Measurements from ENCODE around the gene TFAP2A.

Gene TFAP2A

GRCh38 chr6:10412461-10413261, 2.2 kb downstream of the TFAP2A start:
- DNase-seq (ENCODE audit: low read depth) = peak; percentile 49
- TF ChIP-seq, protein P1, sequence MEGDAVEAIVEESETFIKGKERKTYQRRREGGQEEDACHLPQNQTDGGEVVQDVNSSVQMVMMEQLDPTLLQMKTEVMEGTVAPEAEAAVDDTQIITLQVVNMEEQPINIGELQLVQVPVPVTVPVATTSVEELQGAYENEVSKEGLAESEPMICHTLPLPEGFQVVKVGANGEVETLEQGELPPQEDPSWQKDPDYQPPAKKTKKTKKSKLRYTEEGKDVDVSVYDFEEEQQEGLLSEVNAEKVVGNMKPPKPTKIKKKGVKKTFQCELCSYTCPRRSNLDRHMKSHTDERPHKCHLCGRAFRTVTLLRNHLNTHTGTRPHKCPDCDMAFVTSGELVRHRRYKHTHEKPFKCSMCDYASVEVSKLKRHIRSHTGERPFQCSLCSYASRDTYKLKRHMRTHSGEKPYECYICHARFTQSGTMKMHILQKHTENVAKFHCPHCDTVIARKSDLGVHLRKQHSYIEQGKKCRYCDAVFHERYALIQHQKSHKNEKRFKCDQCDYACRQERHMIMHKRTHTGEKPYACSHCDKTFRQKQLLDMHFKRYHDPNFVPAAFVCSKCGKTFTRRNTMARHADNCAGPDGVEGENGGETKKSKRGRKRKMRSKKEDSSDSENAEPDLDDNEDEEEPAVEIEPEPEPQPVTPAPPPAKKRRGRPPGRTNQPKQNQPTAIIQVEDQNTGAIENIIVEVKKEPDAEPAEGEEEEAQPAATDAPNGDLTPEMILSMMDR (IDR thresholded peaks at IDR 0.05; ENCODE audit: insufficient read depth, low read depth, low read length, missing control alignments) = no peak
- peak overlapping the region; percentile 63 for H3K4me3 ChIP-seq (ENCODE audit: low read depth, low read length)

DNA sequence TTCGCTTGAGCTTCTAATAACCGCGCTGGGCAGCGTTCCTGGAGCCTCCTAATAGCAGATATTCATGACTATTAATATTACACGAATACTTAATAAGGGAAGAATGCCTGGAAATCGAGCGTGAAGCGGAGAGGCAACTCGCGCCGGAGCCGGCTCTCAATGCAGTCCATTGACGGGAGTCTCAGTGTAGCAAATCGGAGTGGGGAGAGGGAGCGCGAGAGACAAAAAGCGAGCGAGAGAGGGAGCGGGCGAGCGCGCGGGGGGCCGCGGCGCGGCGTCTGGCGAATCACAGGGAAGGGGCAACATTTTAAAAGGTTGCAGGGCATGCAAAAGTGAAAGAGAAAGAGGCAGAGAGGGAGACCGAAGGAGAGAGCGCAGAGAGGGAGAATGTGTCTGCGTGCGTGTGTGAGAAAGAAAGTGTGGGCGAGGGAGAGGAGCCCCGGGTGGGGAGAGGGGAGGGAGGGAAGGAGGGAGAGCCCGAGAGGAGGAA, 2.9 kb downstream of the TFAP2A start:
- TF ChIP-seq, protein P1 (IDR thresholded peaks at IDR 0.05; ENCODE audit: insufficient read depth, low read depth, low read length, missing control alignments) = no peak
- peak overlapping the region; percentile 63 for H3K4me3 ChIP-seq (ENCODE audit: low read depth, low read length)
- peak; percentile 88 for DNase-seq (ENCODE audit: low read depth)

- no peak for DNase-seq (ENCODE audit: low read depth)
- TF ChIP-seq, protein P1 (IDR thresholded peaks at IDR 0.05; ENCODE audit: insufficient read depth, low read depth, low read length, missing control alignments) = no peak
- peak overlapping the region; percentile 63 for H3K4me3 ChIP-seq (ENCODE audit: low read depth, low read length)
These were observed 3.5 kb downstream of the TFAP2A start for GRCh38 chr6:10411131-10411970.

GRCh38 chr6:10410207-10411050, 4.4 kb downstream of the TFAP2A start:
- TF ChIP-seq, protein P1 (IDR thresholded peaks at IDR 0.05; ENCODE audit: insufficient read depth, low read depth, low read length, missing control alignments) = no peak
- no peak for DNase-seq (ENCODE audit: low read depth)
- peak overlapping the region; percentile 32 for H3K4me3 ChIP-seq (ENCODE audit: low read depth, low read length)

DNA sequence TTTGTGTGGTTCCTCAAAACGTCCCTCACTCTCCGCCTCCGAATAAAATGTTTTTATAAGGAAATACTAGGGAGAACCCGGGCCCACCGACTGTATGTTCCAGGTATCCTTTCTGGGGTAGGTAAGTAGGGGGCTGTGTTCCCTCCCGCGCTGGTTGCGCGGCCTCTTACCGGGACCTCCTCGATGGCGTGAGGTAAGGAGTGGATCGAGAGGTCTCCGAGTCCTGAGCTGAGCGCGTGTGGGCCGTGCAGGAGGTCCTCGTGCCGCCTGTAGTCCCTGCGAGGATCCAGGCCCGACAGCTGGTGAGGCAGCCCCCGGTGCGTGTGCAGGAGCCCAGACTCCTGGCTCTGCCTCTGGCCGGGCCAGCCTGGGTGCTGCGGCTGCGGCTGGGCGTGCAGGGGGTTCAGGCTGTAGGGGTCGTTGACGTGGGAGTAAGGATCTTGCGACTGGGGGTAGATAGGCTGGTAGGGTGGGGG, 5.1 kb downstream of the TFAP2A start:
- H3K4me3 ChIP-seq (ENCODE audit: low read depth, low read length) = peak overlapping the region; percentile 32
- TF ChIP-seq, protein P1 (IDR thresholded peaks at IDR 0.05; ENCODE audit: insufficient read depth, low read depth, low read length, missing control alignments) = no peak
- no peak for DNase-seq (ENCODE audit: low read depth)

DNA sequence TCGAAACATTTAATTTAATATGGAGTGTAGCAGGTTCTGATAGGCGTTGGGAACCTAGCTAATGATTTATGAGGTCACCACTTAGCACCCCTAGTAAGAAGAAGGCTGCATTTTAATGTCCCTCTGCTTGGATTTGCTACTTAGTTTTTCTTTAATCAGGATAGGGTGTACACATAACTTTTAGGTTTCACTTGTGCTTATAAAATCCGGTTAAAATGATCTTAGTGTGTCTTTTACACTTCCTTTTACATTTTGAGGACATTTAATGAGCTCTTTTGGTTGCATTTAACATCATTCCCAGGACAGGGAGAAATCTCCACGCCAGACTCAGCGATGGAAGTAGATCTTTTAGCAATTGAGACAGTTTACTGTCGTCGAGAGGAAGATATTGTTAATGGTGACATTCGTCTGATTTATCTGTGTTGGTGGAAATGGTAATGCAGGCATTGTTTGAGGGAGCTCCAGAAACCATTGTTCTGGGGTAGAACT, 5.6 kb downstream of the TFAP2A start:
- H3K4me3 ChIP-seq (ENCODE audit: low read depth, low read length) = peak overlapping the region; percentile 32
- DNase-seq (ENCODE audit: low read depth) = no peak
- TF ChIP-seq, protein P1 (IDR thresholded peaks at IDR 0.05; ENCODE audit: insufficient read depth, low read depth, low read length, missing control alignments) = no peak

Measured in GM12865 (cell line).